ENCODE results near the gene CD3D.

DNA sequence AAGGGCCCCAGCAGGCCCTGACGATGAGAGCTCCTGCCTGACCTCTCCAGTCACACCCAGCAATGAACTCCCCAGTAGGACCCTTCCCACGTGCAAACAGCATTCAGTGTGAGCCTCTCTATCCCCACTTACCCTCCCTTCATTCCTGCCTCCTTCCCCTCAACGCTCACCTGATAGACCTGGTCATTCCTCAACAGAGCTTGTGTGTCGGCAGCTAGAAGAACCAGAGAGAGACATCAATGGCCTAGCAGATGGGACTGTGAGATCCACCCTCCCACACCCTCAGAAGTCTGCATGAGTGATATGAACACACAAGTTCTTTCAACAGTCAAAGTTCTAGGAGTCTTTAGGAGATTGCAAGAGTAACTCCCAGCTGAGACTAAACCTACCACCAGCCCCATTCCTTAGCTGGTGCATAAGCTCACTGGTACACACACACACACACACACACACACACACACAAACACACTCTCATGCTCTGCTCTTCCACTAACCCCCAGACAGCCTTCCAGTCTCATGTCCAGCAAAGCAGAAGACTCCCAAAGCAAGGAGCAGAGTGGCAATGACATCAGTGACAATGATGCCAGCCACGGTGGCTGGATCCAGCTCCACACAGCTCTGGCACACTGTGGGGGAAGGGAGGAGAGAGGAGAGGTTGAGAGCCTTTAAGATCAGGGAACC, 3.1 kb downstream of the CD3D start:
- TF ChIP-seq POLR2AphosphoS5 (IDR thresholded peaks at IDR 0.05; ENCODE audit: low read depth, low read length) (no peak), POLR2A (IDR thresholded peaks at IDR 0.05; ENCODE audit: low read depth, low read length) (no peak)
